Panc1 (cell line): ENCODE results near the gene TMEM117.

ENCODE experiments used
- CTCF ChIP-seq: fragments of 450-650 bp; IDR thresholded peaks from 2 replicates; pipeline ENCODE4 v1.5.1; 2017; ENCODE audit warnings: mild to moderate bottlenecking
- POLR2AphosphoS5 ChIP-seq: IDR thresholded peaks from 2 replicates; pipeline ENCODE4 v1.6.1; 2012; ENCODE audit warnings: mild to moderate bottlenecking, low read depth, low read length, moderate library complexity
- REST ChIP-seq, 2 experiments: IDR thresholded peaks; 2 replicates each; pipeline ENCODE4 v1.6.1; 2011 to 2012; ENCODE audit warnings: low read depth in 2 of 2, control low read depth in 1 of 2, low read length in 1 of 2, mild to moderate bottlenecking in 1 of 2, moderate library complexity in 1 of 2; ENCODE audit not compliant: insufficient read depth in 1 of 2

- TF ChIP-seq CTCF (no peak), POLR2AphosphoS5 (no peak), REST (IDR thresholded peaks at IDR 0.05; ENCODE audit: insufficient read depth in 1 of 2, low read depth in 2 of 2, low read length in 1 of 2) (no peak)
Observed at GRCh38 chr12:44019118-44019517, 183.2 kb downstream of the TMEM117 start.
